ENCODE results near the gene TNFRSF8. TPM values are rescaled to one million over a fixed set of nuclear protein-coding genes. Genes with fewer than 3 reads are reported as not detected.

The TNFRSF8 gene
- total RNA-seq, 4 donors from 2014 or later: 0.83 to 2.8 (median 2.3) TPM

- H3K36me3 ChIP-seq: peaks cover 0 to 8% (median 4%) of the 10 kb centered on the region in 4 donors
- 44% methylated on average over 21 of the region's 33 CpGs for WGBS
- TF ChIP-seq EP300 (IDR thresholded peaks at IDR 0.05): no peak
- no peak for TF ChIP-seq CTCF (IDR thresholded peaks at IDR 0.05)
- intact Hi-C loops (cut with DNase I): no loop called here
- H3K4me1 ChIP-seq: peaks cover 37 to 56% (median 44%) of the 10 kb centered on the region in 4 donors
- peak overlapping the region; percentile 68 to 86 (median 75) for H3K4me3 ChIP-seq
- no peaks in the 10 kb centered on the region for H3K9me3 ChIP-seq
- H3K27ac ChIP-seq (replicated peaks in 1 of 4): peak overlapping the region; percentile 78 to 87 (median 84)
- H3K27me3 ChIP-seq: peaks cover 0 to 47% (median 3%) of the 10 kb centered on the region in 4 donors
- DNase-seq (ENCODE audit: extremely low spot score): no peak
Observed at GRCh38 chr1:12167493-12168429, 104.7 kb downstream of the TNFRSF8 start.

DNA sequence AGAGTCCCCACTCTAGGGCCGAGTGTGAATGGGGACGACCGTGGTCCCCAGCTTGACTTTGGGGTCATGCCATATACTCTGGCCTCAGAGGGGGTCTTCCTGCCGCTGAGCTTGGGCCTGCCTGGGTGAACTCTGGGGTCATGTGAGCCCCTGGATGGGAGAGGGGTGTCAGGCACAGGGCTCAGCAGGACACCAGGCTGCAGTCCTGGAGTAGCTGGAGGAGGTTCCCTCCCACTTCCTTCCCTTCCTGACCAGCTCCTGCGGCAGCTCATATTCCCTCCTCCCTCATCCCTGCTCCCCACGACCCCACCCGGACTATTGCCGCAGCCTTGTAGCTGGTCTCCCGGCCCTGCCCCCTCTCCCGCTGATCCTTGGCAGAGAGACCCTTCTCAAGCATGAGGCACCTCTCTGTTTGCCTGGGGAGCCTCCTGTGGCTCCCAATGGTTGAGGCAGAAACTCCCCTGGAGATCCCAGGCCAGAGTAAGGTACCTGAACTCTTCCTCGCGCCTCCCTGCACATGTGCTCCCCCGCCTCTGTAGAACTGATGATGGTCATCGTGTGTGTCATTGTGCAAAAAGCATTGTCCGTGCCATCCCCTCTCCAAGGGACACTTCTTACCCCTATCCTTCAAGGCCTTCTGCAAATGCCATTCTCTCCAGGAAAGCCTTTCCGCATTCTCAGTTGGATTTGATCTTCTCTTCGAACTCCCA is 105.5 kb downstream of the TNFRSF8 start:
- TF ChIP-seq EP300 (IDR thresholded peaks at IDR 0.05) (no peak), POLR2AphosphoS5 (IDR thresholded peaks at IDR 0.05) (peak; percentile 9 to 21)
- H3K4me1 ChIP-seq: peaks cover 43 to 64% (median 50%) of the 10 kb centered on the region in 4 donors
- 70% methylated on average over 13 of the region's 17 CpGs for WGBS
- H3K27me3 ChIP-seq: peaks cover 0 to 47% (median 3%) of the 10 kb centered on the region in 4 donors
- DNase-seq (ENCODE audit: extremely low spot score): no peak
- H3K4me3 ChIP-seq: peak overlapping the region; percentile 68 to 86 (median 75)
- intact Hi-C loops (cut with DNase I): no loop called here
- peak overlapping the region; percentile 78 to 87 (median 84) for H3K27ac ChIP-seq (replicated peaks in 1 of 4)
- H3K9me3 ChIP-seq: no peaks in the 10 kb centered on the region
- H3K36me3 ChIP-seq: peaks cover 0 to 8% (median 4%) of the 10 kb centered on the region in 4 donors

DNA sequence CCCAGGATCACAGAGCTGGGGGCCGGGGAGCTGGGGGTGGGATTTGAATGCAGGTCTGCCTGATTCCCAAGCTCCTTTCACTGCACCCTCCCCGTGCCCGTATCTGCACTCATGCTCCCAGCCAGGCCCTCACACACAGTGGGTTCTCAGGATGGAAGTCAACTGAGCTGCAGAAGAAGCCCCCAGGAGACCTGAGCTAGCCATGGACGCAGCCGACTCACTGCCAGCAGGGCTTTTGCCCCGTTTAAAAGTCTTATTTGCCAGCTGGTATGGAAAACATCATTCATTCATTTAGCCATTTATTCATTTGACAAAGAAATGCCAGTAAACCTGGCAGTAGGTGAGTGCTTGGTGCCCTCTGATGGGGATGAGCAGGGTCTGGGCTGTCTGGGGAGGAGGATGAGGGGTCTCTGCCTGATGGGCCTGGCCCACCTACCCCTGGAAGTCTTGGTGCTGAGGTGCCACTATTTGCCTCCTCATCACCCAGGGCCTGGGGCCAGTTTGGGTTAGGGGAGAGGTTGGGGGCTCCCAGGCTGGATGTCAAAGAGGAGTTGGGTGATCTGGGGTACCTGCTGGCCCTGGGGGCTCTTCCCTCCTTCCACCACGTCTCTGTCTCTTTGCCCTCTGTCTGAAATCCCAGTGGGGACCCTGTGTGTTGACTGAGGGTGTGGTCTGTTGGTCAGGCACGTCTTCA is 106.5 kb downstream of the TNFRSF8 start:
- peak overlapping the region in 2 of 4 donors; percentile 34 to 87 for H3K27ac ChIP-seq (replicated peaks in 1 of 4)
- H3K4me3 ChIP-seq: peak overlapping the region in 3 of 4 donors; percentile 69 to 86 (median 81)
- no peak for DNase-seq (ENCODE audit: extremely low spot score)
- H3K4me1 ChIP-seq: peaks cover 50 to 72% (median 58%) of the 10 kb centered on the region in 4 donors
- intact Hi-C loops (cut with DNase I): no loop called here
- 83% methylated on average over 6 of the region's 8 CpGs for WGBS
- H3K27me3 ChIP-seq: peaks cover 0 to 47% (median 3%) of the 10 kb centered on the region in 4 donors
- TF ChIP-seq POLR2A (IDR thresholded peaks at IDR 0.05; ENCODE audit: low read depth): no peak
- no peak for TF ChIP-seq POLR2AphosphoS5 (IDR thresholded peaks at IDR 0.05)
- no peak for TF ChIP-seq EP300 (IDR thresholded peaks at IDR 0.05)
- TF ChIP-seq CTCF (IDR thresholded peaks at IDR 0.05): no peak
- H3K9me3 ChIP-seq: no peaks in the 10 kb centered on the region
- H3K36me3 ChIP-seq: peaks cover 0 to 8% (median 4%) of the 10 kb centered on the region in 4 donors

GRCh38 chr1:12170263-12170671 is 107.2 kb downstream of the TNFRSF8 start:
- intact Hi-C loops (cut with DNase I): no loop called here
- TF ChIP-seq CTCF (IDR thresholded peaks at IDR 0.05): no peak
- no peak for TF ChIP-seq POLR2A (IDR thresholded peaks at IDR 0.05; ENCODE audit: low read depth)
- TF ChIP-seq EP300 (IDR thresholded peaks at IDR 0.05): no peak
- TF ChIP-seq POLR2AphosphoS5 (IDR thresholded peaks at IDR 0.05): no peak
- 83% methylated on average over 9 of the region's 9 CpGs for WGBS
- H3K36me3 ChIP-seq: peaks cover 0 to 8% (median 4%) of the 10 kb centered on the region in 4 donors
- no peak overlapping the region for H3K4me3 ChIP-seq
- H3K27me3 ChIP-seq: peaks cover 0 to 47% (median 3%) of the 10 kb centered on the region in 4 donors
- H3K9me3 ChIP-seq: no peaks in the 10 kb centered on the region
- H3K27ac ChIP-seq (replicated peaks in 1 of 4): peak overlapping the region in 2 of 4 donors; percentile 23 to 34
- peaks cover 57 to 78% (median 64%) of the 10 kb centered on the region in 4 donors for H3K4me1 ChIP-seq
- no peak for DNase-seq (ENCODE audit: extremely low spot score)

Data from esophagus muscularis mucosa (tissue), 4 donors.